Measurements from ENCODE around the gene NFASC.

DNA sequence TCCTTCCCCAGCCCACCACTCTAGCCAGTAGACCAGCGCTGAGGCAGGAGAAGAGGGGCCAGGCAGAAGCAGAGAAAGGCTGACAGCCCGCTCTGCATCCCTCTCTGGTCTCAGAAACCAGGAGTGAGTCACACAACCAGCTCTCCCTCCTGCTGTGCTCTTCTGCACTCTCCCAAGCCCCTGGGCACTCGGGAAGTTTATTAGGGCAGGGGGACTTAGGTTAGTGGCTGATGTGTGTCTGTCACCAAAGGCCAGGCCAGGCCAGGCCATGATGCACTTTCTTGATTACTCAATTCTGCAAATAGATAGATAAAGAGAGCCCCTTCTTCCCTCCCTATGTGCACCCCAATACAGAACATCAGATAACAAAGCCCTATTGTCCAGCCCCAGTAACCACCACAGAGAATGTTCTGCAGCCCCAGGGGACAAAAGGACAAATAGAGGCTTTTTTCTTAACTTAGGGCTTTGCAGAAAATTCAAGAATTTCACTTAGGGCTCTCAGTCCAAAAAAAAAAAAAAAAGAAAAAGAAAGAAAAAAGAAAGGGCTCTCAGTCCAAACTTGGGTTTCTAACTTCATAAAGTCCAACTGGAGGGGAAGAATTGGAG is 119.5 kb downstream of the NFASC start:
- TF ChIP-seq, protein P1, sequence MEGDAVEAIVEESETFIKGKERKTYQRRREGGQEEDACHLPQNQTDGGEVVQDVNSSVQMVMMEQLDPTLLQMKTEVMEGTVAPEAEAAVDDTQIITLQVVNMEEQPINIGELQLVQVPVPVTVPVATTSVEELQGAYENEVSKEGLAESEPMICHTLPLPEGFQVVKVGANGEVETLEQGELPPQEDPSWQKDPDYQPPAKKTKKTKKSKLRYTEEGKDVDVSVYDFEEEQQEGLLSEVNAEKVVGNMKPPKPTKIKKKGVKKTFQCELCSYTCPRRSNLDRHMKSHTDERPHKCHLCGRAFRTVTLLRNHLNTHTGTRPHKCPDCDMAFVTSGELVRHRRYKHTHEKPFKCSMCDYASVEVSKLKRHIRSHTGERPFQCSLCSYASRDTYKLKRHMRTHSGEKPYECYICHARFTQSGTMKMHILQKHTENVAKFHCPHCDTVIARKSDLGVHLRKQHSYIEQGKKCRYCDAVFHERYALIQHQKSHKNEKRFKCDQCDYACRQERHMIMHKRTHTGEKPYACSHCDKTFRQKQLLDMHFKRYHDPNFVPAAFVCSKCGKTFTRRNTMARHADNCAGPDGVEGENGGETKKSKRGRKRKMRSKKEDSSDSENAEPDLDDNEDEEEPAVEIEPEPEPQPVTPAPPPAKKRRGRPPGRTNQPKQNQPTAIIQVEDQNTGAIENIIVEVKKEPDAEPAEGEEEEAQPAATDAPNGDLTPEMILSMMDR (IDR thresholded peaks at IDR 0.05; ENCODE audit: poor library complexity) = no peak
- no peak for TF ChIP-seq EZH2 (IDR thresholded peaks at IDR 0.05; ENCODE audit: borderline replicate concordance)

All from hepatocyte (in vitro differentiated cells).